GM19099 (cell line): Measurements from ENCODE around the gene WDFY2.

Experiments used
- POLR2A ChIP-seq: IDR thresholded peaks from 3 replicates; pipeline ENCODE4 v1.6.1; 2011; ENCODE audit warnings: low read depth; ENCODE audit not compliant: insufficient read length; ENCODE audit errors: extremely low read depth

The WDFY2 gene

DNA sequence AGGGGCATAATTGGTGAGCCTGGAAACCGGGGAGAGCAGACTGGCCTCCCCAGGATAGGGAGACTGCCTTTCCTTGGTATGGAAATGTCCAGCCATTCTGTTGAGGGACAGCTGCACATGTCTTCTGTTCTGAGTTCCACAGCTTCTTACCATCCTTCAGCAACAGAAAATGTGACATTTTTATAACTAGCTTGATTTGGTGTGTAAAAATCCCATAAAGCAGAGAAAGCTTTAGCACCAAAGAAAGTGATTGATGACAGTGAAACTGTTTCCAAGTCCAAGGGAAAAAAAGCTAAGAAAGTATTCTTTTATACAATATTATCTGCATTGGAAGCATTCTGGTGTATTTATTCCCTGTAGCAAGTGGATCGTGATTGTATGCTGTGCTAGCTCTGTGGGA, 157.8 kb downstream of the WDFY2 start:
- TF ChIP-seq POLR2A, result no peak

DNA sequence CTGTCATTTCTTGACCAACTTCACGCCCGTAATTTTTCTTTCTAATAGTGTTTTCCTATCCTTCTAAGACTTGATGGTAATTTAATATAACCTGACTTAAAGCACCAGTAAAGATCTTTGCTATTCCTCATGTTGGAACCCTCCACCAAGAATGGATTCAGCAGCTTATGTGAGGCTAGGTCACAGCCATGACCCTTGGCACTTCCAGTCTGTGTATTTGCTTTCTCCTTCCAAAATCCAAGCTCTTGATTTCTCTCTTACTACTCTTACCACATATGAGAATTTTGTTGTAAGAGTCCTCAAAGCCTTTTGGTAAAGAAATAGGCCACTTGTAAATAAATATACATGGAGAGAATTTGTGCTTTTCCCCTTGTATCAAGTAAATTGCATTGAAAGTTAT, 158.3 kb downstream of the WDFY2 start:
- TF ChIP-seq POLR2A, result no peak

DNA sequence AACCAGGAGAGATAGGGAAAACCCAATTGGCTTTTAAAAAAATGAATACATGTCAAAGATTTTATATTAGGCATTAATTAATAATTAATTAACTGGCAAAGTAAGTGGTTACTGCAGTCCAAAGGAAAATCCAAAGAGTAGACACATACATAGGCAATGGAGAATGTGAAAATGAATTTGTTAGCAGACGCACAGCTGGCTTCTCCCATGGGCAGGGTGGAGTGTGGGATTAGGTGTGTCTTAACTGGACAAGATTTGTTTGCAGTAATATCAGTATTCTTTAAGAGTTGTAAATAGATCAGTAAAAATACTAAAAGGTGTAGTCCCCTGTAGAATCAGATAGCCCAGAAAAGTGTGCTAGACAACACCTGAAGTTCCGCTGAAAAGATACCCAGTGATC, 161.0 kb downstream of the WDFY2 start:
- TF ChIP-seq POLR2A, result no peak

DNA sequence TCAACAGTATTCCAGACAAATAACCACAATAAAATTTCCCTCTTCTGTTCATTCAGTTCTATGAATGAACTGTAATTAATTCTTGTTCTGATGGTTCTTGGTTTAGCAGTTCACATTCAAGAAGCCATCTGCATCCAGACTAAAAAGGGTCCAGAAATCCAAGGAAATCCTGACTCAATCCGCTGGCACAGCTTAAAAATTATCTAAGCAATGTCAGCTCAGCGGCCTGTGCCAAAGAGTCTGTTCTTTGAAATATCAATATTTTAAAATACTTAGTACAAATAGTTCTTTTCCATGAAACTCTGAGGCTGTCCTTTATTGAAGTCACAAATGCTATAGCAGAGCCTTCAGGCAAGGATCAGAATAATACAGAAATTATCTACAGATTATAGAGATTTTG, 162.5 kb downstream of the WDFY2 start:
- TF ChIP-seq POLR2A, result no peak

DNA sequence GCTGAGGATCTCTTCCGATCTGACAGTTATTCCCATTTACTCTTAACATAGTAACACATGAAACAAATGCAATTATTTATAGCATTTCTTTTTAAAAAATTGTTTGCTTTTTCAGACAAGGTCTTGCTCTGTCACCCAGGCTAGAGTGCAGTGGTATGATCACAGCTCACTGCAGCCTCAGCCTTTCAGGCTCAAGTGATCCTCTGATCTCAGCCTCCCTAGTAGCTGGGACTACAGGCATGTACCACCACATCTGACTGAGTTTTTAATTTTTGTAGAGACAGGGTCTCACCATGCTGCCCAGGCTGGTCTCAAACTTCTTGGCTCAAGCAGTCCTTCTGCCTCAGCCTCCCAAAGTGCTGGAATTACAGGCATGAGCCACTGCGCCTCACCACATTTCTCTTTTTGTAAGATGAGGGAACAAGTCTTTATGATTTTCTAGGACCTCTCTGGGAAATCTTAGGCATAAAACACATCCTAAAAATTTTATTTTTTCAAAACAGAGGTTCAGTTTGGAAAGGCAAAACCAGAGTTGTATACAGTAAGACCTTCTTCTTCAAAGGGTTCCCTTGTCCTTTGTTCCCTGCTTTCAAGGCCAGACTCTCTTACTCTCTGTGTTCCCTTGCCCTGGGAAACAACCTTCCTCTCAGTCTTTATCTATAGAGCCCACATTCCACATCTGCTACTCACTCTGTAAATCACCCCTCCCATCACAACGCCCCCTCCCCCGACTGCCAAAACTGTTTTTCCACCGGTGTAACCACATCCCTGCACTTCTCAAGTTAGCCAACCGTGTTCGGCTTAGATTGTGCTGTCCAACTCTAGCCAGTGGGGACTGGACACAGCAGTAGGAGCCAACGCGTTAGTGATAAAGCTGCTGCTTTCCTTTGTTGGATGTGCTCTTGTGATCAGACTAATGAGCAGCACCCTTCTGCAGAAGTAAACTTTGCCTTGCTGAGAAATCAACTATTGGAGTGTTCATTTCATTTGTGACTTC, 163.5 kb downstream of the WDFY2 start:
- TF ChIP-seq POLR2A, result no peak

DNA sequence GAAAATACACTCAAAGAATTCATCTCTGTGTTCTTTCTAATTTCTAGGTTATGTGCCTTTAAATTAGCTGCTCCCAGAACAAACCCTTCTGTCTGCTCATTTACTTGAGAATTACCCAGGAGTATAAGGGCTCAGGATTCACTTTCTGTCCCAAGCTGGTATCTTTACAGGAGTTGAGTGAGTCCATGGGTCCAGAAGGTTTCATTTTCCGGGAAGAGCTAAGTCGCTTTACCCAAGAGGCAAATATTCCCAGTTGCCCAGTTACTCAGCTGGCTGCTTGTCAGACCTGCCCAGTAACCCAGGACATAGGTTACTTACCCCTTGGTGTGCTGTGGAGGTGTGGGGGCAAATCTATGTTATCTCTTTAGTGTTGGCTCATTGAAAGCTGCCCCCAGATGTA, 172.4 kb downstream of the WDFY2 start:
- no peak for TF ChIP-seq POLR2A

DNA sequence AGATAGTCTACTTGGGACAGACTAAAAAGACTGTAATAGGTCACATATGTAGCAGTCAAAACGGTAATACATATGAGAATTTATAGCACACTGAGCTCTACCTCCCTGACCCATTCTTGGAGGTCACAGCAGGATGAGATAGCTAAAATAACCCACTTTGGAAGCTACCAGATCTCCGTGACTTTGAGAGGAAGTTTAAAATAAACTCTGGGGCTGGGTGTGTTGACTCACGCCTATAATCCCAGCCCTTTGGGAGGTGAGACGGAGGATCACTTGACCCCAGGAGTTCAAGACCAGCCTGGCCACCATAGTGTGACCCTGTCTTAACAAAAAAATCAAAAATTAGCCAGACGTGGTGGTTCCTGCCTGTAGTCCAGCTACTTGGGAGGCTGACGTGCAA, 174.4 kb downstream of the WDFY2 start:
- no peak for TF ChIP-seq POLR2A

DNA sequence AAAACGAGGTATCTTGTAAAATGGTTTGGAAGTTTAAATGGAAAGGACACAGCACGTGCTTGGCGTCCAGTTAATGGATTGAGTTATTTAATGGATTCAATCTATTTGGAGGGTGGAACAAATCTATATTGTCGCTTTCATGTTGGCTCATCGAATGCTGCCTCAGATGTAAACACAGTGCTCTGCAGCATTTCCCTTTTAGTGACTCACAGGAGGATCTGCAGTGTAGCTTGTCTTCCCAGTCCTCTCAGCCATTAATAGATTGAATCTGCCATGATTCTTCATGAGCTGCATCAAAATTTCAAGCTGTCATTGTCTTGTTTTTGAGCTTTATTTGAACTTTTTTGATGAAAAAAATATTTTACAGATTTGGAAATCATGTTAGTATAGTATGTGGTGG, 175.0 kb downstream of the WDFY2 start:
- no peak for TF ChIP-seq POLR2A

DNA sequence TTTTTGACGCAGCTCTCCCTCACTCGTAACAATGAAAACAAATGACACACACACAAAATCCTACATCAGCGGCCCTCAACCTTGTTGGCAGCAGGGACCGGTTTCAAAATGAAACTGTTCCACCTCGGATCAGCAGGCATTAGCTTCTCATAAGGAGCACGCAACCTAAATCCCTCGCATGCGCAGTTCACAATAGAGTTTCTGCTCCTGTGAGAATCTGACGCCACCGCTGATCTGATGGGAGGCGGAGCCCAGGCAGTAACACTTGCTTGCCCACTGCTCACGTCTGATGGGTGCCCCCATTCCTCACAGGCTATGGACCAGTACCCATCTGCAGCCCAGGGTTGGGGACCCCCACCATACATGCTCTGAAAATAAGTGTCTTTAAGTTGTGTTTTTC, 176.3 kb downstream of the WDFY2 start:
- TF ChIP-seq POLR2A, result no peak

DNA sequence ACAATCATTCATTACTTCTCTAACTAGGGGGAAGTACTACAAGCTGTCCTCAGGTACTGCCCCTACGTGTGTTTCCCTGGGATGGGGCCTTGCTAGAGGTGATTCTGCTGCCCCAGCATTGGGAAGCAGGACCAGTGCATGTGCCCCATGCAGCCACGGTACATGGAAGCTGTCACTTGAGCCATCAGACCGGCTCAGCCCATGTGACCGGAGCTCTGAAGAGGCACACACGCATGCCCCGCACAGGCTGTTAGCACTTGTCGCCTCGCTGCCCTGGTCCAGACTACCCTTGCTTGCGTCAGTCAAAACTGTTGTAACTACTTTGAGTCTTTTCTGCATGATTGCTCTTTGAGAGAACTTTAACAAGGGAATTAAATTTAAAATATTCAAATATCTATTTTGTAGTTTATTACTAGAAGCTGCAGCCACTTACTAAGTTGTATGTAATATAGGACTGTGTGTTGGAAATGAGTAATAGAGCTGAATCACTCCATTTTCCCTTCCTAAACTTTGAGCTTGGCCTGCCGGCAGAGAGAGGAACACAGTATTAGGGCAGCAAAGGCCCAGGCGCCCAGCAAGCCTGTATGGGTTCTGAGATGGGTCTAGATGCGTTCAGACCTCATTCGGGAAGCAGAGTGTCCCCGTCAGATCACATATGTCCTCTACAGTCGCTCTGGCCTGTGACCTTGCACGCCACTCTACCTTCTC, 177.5 kb downstream of the WDFY2 start:
- TF ChIP-seq POLR2A, result no peak

DNA sequence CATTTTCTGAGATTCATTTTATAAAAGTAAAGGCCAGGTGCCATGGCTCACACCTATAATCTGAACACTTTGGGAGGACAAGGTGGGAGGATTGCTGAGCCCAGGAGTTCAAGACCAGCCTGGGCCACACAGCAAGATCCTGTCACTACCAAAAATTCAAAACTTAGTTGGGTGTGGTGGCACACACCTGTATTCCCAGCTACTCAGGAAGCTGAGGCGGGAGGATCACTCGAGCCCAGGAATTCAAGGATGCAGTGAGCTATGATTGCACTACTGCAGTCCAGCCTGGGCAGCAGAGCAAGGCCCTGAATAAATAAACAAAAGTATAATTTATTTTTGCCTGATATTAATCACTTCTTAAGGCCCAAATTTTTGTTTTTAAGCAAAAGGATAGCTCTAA, 179.2 kb downstream of the WDFY2 start:
- no peak for TF ChIP-seq POLR2A

DNA sequence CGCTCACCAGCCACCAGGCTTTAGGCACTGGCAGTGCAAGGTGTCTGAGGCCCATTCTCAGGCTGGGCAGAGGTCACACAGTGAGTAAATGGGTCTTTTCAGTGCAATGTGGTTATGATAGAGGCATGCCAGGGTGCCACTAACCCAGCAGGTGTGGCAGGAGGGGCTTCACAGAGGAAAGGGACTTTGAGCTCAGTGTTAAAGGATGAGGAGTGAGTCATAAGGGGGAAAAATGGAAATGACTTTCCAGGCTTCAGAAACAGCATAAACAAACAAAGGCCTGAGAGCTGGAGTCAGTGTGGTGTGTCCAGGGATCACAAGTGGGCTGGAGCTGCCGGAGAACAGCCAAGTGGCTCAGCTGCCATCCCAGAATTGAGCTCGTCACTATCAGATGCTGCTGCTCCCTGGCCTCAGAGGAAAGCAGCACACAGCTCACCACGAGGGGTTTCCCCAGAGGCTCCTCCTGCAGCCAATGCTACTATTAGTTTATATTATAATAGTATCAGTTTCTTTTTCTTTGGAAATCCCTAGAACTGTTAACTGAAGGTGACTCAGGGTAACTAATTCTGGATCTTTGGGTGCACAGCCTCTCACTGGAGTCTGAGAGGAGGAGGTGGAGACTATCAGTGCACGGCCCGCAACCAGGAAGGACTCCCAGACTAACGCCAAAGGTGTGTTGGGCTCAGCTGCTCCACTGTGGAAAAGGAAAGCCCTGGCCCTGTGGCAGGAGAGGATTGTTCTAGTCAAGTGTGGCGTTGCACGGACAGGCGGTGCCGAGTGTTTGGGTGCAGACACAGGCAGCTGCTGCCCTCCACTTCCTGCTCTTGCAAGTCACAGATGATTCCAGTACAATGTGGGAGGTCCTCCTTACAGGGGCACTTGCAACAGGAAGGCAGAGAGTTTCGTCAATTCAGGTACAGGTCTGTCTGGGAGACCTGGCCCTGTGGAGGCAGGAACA, 180.2 kb downstream of the WDFY2 start:
- peak; percentile 44 for TF ChIP-seq POLR2A

DNA sequence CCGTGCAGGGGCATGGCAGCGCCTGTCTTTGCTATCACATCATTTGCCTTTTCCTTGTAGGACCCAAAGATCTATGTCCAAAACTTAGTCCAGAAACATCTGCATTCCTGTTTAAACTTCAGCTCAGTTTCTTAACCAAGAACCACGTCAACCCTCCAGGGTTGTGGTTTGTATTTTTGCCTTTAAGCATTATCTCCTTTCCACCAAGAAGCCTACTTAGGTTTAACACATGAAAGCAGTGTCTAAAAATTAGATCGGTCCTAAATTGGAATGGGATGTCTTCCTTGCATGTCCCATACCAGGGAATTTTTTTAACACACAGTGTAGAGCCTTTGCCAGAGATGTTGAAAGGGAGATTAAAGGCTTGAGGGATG, 180.9 kb downstream of the WDFY2 start:
- TF ChIP-seq POLR2A, result no peak

DNA sequence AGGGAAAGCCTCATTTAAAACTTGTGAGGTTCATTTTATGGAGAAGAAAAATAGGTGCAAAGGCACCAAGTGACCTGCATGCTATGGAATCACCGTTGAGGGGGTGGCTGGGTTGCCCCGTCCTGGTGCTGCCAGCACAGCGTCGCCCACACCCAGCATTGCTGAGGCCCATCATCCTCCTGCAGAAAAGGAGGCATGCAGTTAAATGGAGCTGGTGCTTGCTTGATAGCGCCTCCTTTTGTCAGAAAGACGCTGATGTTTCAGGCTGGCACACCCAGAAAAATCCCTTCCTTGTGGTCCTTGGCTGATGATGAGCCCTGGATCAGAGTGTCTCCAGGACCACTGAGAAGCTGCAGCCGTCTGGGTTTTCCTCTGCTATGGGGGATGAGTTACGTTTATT, 182.8 kb downstream of the WDFY2 start:
- no peak for TF ChIP-seq POLR2A

DNA sequence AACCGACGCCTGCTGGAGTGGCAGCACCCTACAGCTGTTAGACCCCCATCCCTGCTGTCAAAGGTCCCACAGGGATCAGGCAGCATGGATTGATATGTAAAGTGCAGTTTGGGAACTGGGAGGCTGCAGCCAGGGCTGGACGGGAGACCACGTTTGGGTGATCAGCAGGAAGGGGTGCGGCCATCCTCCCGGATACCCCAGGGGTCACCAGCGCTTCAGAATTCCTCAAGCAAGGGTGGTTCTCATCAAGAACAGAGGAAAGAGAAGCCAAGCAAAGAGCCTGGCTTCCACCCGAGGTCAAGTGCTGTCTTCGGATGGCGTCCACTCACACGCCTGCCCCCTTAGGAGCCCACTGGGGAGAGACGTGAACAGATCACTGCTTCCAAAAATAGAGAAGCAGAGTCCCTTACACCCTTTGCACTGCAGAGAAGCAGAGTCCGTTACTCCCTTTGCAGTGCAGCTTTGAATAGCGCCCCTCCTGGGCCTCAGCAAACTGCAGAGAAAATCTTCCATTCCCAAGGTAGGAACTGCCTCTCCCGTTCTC, 184.2 kb downstream of the WDFY2 start:
- TF ChIP-seq POLR2A, result no peak

DNA sequence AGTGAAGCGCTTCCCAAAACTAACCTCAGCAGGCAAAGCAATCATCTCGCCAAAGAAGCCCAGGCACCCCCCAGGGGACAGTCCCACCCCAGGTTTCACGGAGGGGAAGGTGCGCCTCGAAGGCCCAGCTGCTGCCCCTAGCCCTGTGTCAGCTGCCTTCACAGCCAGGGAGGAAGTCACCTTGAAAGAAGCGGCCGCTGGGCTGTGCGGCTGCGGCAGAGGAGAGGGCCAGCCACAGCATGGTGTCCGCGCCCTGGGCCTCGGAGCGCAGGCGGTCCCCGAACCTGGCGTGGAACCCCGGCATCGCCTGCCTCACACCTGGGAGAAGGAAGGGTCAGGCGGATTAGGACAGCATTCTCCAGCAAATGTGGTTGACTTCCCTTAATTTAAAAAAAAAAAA, 184.7 kb downstream of the WDFY2 start:
- TF ChIP-seq POLR2A, result no peak
